HepG2 (cell line): ENCODE data around the gene PMS1. TPM values are rescaled to one million over a fixed set of nuclear protein-coding genes. Genes with fewer than 3 reads are reported as not detected.

Experiments
- ATF1 ChIP-seq: IDR thresholded peaks from 2 replicates; pipeline ENCODE4 v1.6.1; 2016; ENCODE audit warnings: mild to moderate bottlenecking, control low read depth
- ATRX ChIP-seq: sonication (generic); formaldehyde crosslinking; IDR thresholded peaks from 2 replicates; pipeline ENCODE4 v1.4.0; 2020; ENCODE audit warnings: missing genetic modification reagents, borderline replicate concordance
- BRCA1 ChIP-seq: sonication (generic); formaldehyde crosslinking; IDR thresholded peaks from 2 replicates; pipeline ENCODE4 v1.4.0; 2020; ENCODE audit warnings: missing genetic modification reagents
- CAMTA2 ChIP-seq: sonication (generic); formaldehyde crosslinking; IDR thresholded peaks from 2 replicates; pipeline ENCODE4 v1.4.0; 2020; ENCODE audit warnings: mild to moderate bottlenecking, missing genetic modification reagents, borderline replicate concordance
- CHD2 ChIP-seq: IDR thresholded peaks from 2 replicates; pipeline ENCODE4 v1.6.1; 2011; ENCODE audit warnings: low read depth, low read length, improper control_type of control experiment
- GATAD2A ChIP-seq: IDR thresholded peaks from 2 replicates; pipeline ENCODE4 v1.6.1; 2016
- MTF2 ChIP-seq: sonication (generic); formaldehyde crosslinking; IDR thresholded peaks from 2 replicates; pipeline ENCODE4 v1.5.0; 2020; ENCODE audit warnings: missing genetic modification reagents, borderline replicate concordance
- NCOA5 ChIP-seq: sonication (generic); formaldehyde crosslinking; IDR thresholded peaks from 2 replicates; pipeline ENCODE4 v1.4.0; 2020; ENCODE audit warnings: missing genetic modification reagents
- NFIC ChIP-seq: IDR thresholded peaks from 2 replicates; pipeline ENCODE4 v1.6.1; 2012; ENCODE audit warnings: mild to moderate bottlenecking, low read length, inconsistent platforms
- NR2F6 ChIP-seq, 2 experiments: IDR thresholded peaks; 2 replicates each; pipeline ENCODE4 v1.6.1; 2016; ENCODE audit warnings: antibody characterized with exemption in 1 of 2, mild to moderate bottlenecking in 1 of 2
- RBM39 ChIP-seq: fragments of 200-400 bp; formaldehyde crosslinking; IDR thresholded peaks from one replicate; pipeline ENCODE4 v1.6.1; 2018; ENCODE audit warnings: antibody characterized with exemption, mild to moderate bottlenecking, low read depth, low read length; ENCODE audit not compliant: poor library complexity, severe bottlenecking
- SP2 ChIP-seq: sonication (generic); formaldehyde crosslinking; IDR thresholded peaks from 2 replicates; pipeline ENCODE4 v1.5.1; 2020; ENCODE audit warnings: mild to moderate bottlenecking, missing genetic modification reagents
- TBL1XR1 ChIP-seq: fragments of 150-350 bp; IDR thresholded peaks from 2 replicates; pipeline ENCODE4 v1.6.1; 2014; ENCODE audit warnings: borderline replicate concordance, low read length; ENCODE audit not compliant: partially characterized antibody
- TRAFD1 ChIP-seq: sonication (generic); formaldehyde crosslinking; IDR thresholded peaks from 2 replicates; pipeline ENCODE4 v1.5.1; 2020; ENCODE audit warnings: missing genetic modification reagents, mild to moderate bottlenecking, borderline replicate concordance
- ZBTB8A ChIP-seq: sonication (generic); formaldehyde crosslinking; IDR thresholded peaks from 2 replicates; pipeline ENCODE4 v1.4.0; 2020; ENCODE audit warnings: mild to moderate bottlenecking, low read depth, missing genetic modification reagents, borderline replicate concordance
- ZNF260 ChIP-seq: sonication (generic); formaldehyde crosslinking; IDR thresholded peaks from 2 replicates; pipeline ENCODE4 v1.4.0; 2020; ENCODE audit warnings: missing genetic modification reagents, low read depth, mild to moderate bottlenecking, borderline replicate concordance
- ZNF280D ChIP-seq: sonication (generic); formaldehyde crosslinking; IDR thresholded peaks from 2 replicates; pipeline ENCODE4 v1.5.1; 2020; ENCODE audit warnings: mild to moderate bottlenecking, missing genetic modification reagents
- ZNF569 ChIP-seq: sonication (generic); formaldehyde crosslinking; IDR thresholded peaks from 2 replicates; pipeline ENCODE4 v1.5.0; 2020; ENCODE audit warnings: mild to moderate bottlenecking, missing genetic modification reagents, moderate library complexity, borderline replicate concordance
- ZNF660 ChIP-seq: sonication (generic); formaldehyde crosslinking; IDR thresholded peaks from 2 replicates; pipeline ENCODE4 v1.5.1; 2020; ENCODE audit warnings: mild to moderate bottlenecking, low read depth, missing genetic modification reagents, borderline replicate concordance
- ZNF713 ChIP-seq: sonication (generic); formaldehyde crosslinking; IDR thresholded peaks from 2 replicates; pipeline ENCODE4 v1.4.0; 2020; ENCODE audit warnings: mild to moderate bottlenecking, missing genetic modification reagents
- polyA plus RNA-seq, 8 experiments: library from polyadenylated mRNA; depleted of rRNA in 3 of 8; stranded (reverse) in 7 of 8; unstranded in 1 of 8; fragments of >200 nt; fragmentation: Illumina TruSeq in 4 of 8; extraction: Trizol in 4 of 8; gene quantifications; 2 replicates each; pipeline versions ENCODE4 v1.2.1 to v1.2.3, GENCODE V29; 2011 to 2016; ENCODE audit warnings: low read depth in 4 of 8, missing spikeins in 1 of 8, mixed read lengths in 1 of 8; ENCODE audit not compliant: insufficient read depth in 1 of 8
- total RNA-seq, 5 experiments: library from RNA; depleted of rRNA; stranded (reverse); fragments of >200 nt; fragmentation: Illumina TruSeq; extraction: Trizol; gene quantifications; 2 replicates each; pipeline ENCODE4 v1.2.3, GENCODE V29; 2016; ENCODE audit warnings: low read depth in 1 of 5
- TF ChIP-seq, protein P1 (sequence below): IDR thresholded peaks from 2 replicates; pipeline ENCODE4 v1.6.1; 2016; ENCODE audit warnings: missing compliant biosample characterization, missing genetic modification reagents, borderline replicate concordance

Gene PMS1
- total and polyA plus RNA-seq, 2 of the 13 experiments (the other 11 are each of a cell fraction or from before 2014, with no cell fraction given): 14.6 to 39.9 TPM

DNA sequence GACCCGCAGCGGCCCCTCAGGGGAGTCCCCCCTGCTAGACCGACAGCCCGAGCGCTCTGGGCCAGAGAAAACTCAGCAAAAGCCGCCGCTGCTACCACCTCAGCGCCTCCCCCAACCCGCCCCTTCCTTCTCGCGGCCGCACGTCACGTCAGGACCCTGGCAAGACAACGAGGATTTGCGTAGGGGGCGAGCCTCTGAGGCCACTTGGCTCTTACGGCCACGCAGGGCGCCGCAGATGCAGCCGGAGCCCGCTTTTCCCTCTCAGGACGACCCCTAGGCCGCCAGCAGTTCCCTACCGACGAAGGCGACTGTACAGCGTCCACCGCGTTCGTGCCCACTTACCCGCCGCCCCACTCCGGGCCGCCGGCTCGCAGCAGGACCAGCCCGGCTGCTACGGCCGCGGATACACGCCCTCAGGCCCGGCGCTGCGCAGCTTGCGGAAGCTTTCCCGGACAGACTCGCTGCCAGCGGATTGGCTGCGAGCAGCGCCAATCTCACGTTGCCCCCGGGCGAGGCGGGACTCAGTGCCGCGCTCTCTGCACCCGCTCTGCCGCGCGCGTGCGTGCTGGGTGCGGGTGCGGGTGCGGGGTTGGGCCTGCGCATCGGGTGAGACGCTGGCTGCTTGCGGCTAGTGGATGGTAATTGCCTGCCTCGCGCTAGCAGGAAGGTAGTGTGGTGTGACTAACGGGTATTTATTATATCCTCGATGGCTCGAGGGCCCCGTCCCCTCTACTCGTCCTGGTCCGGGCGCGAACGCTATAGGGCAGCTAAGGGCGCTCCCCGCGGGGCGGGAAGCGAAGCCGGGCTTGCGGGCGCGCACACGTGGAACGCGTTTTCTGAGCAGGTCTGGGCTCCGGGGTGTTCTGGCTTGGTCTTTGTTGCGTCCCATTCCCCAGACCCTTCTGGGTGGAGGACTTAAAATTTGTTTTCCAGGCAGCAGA lies at the start of gene PMS1, which contains the start of gene ORMDL1 (continued):
- TF ChIP-seq ZBTB8A (CRISPR knock-in tag): peak; percentile 87
- peak; percentile 56 for TF ChIP-seq CHD2
- peak; percentile 99 for TF ChIP-seq SP2
- TF ChIP-seq TBL1XR1: no peak
- TF ChIP-seq, protein P1, sequence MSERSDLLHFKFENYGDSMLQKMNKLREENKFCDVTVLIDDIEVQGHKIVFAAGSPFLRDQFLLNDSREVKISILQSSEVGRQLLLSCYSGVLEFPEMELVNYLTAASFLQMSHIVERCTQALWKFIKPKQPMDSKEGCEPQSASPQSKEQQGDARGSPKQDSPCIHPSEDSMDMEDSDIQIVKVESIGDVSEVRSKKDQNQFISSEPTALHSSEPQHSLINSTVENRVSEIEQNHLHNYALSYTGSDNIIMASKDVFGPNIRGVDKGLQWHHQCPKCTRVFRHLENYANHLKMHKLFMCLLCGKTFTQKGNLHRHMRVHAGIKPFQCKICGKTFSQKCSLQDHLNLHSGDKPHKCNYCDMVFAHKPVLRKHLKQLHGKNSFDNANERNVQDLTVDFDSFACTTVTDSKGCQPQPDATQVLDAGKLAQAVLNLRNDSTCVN (CRISPR knock-in tag): no peak; the same call in none of the 2 replicates
- peak; percentile 95 for TF ChIP-seq RBM39
- TF ChIP-seq ZNF713 (CRISPR knock-in tag): 0 out of 2 replicates have a peak, but pooled peaks have one; percentile 32
- TF ChIP-seq CAMTA2 (CRISPR knock-in tag): peak; percentile 99
- 0 out of 2 replicates have a peak, but pooled peaks have one; percentile 13 for TF ChIP-seq ZNF569 (CRISPR knock-in tag)
- TF ChIP-seq ZNF660 (CRISPR knock-in tag): no peak
- TF ChIP-seq GATAD2A: peak; percentile 25
- no peak for TF ChIP-seq ZNF260
- peak; percentile 90 for TF ChIP-seq ZNF280D (CRISPR knock-in tag)
- TF ChIP-seq TRAFD1 (CRISPR knock-in tag): no peak; the same call in 1 of the 2 replicates
- no peak for TF ChIP-seq NFIC
- TF ChIP-seq BRCA1 (CRISPR knock-in tag): peak; percentile 39; the same call in 1 of the 2 replicates
- no peak for TF ChIP-seq NR2F6 (IDR thresholded peaks at IDR 0.05)
- peak; percentile 9; the same call in 1 of the 2 replicates for TF ChIP-seq NR2F6 (CRISPR knock-in tag; IDR thresholded peaks at IDR 0.05)
- TF ChIP-seq MTF2: peak; percentile 42
- no peak for TF ChIP-seq ATRX (CRISPR knock-in tag)
- peak; percentile 79; the same call in 1 of the 2 replicates for TF ChIP-seq ATF1
- no peak for TF ChIP-seq NCOA5
